H1 (cell line): ENCODE data around the gene BRCC3.

Source experiments
- BACH1 ChIP-seq: IDR thresholded peaks from 2 replicates; pipeline ENCODE4 v1.6.1; 2012; ENCODE audit warnings: low read length, improper control_type of control experiment
- FOSL1 ChIP-seq: IDR thresholded peaks from 2 replicates; pipeline ENCODE4 v1.6.1; 2011; ENCODE audit warnings: mild to moderate bottlenecking, low read depth, low read length, moderate library complexity; ENCODE audit not compliant: insufficient read depth
- HDAC6 ChIP-seq: IDR thresholded peaks from one replicate; pipeline ENCODE4 v1.7.1; 2012; ENCODE audit warnings: low read depth, mild to moderate bottlenecking, inconsistent platforms, low read length, moderate library complexity
- JUN ChIP-seq: IDR thresholded peaks from 2 replicates; pipeline ENCODE4 v1.6.1; 2011; ENCODE audit warnings: low read depth, mild to moderate bottlenecking, improper control_type of control experiment, low read length
- SRF ChIP-seq: IDR thresholded peaks from 2 replicates; pipeline ENCODE4 v1.6.1; 2011; ENCODE audit warnings: mild to moderate bottlenecking, low read depth, low read length, moderate library complexity
- TF ChIP-seq, protein P1 (sequence below), 3 experiments: IDR thresholded peaks; 1 replicate in 2 of 3; 2 replicates in 1 of 3; pipeline versions ENCODE4 v1.5.1 to v1.6.1; 2011; ENCODE audit warnings: low read length in 3 of 3, mild to moderate bottlenecking in 3 of 3, inconsistent platforms in 2 of 3, low read depth in 1 of 3, moderate library complexity in 1 of 3; ENCODE audit not compliant: insufficient read depth in 1 of 3; ENCODE audit errors: control extremely low read depth in 1 of 3

DNA sequence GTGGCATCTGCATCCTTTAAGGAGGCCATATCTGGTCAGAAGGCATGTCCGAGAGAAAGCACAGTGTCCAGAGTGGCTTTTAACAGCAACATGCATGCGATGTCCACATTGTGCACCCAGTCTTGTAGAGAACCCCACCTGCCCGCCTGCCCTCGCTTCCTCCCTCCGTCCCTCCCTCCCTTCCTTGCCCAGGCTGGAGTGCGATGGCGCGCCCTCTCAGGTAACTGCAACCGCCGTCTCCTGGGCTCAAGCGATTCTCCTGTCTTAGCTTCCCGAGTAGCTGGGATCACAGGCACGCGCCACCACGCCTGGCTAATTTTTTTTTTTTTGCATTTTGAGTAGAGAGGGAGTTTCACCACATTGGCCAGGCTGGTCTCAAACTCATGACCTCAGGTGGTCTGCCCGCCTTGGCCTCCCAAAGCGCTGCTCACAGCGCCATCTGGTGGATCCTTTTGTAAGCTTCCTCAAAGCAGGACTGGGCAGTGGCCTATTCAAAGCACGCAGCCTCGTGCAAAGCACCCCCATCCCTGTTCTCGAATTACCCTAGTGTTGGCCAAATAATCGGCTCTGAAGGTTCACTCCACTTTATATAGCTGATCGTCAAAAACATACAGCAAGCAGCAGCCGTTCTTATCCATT, 15.0 kb downstream of the BRCC3 start:
- no peak for TF ChIP-seq FOSL1
- TF ChIP-seq, protein P1, sequence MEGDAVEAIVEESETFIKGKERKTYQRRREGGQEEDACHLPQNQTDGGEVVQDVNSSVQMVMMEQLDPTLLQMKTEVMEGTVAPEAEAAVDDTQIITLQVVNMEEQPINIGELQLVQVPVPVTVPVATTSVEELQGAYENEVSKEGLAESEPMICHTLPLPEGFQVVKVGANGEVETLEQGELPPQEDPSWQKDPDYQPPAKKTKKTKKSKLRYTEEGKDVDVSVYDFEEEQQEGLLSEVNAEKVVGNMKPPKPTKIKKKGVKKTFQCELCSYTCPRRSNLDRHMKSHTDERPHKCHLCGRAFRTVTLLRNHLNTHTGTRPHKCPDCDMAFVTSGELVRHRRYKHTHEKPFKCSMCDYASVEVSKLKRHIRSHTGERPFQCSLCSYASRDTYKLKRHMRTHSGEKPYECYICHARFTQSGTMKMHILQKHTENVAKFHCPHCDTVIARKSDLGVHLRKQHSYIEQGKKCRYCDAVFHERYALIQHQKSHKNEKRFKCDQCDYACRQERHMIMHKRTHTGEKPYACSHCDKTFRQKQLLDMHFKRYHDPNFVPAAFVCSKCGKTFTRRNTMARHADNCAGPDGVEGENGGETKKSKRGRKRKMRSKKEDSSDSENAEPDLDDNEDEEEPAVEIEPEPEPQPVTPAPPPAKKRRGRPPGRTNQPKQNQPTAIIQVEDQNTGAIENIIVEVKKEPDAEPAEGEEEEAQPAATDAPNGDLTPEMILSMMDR (IDR thresholded peaks at IDR 0.05; ENCODE audit: control extremely low read depth in 1 of 3, insufficient read depth in 1 of 3, low read depth in 1 of 3, low read length in 3 of 3): peak; percentile 53 to 72 (median 56)
- no peak for TF ChIP-seq BACH1
- TF ChIP-seq SRF: no peak
- TF ChIP-seq JUN: no peak
- no peak for TF ChIP-seq HDAC6
